ENCODE results near the gene ANKLE1.

Gene ANKLE1

GRCh38 chr19:17275441-17276175 lies 6.1 kb upstream of the ANKLE1 start:
- Histone ChIP-seq H3K27me3 (ENCODE audit: insufficient read depth, poor library complexity, severe bottlenecking) (no peaks in the 10 kb centered on the region), H3K36me3 (ENCODE audit: low read depth) (peaks cover 52% of the 10 kb centered on the region)

GRCh38 chr19:17279436-17279835 lies 2.3 kb upstream of the ANKLE1 start:
- DNase-seq (ENCODE audit: low spot score), result no peak

More at GRCh38 chr19:17275441-17276175, 6.1 kb upstream of the ANKLE1 start:
- ATAC-seq (ENCODE audit: low read depth) (no peak), DNase-seq (ENCODE audit: low spot score) (no peak)
- no peak for TF ChIP-seq CTCF (IDR thresholded peaks at IDR 0.05; ENCODE audit: poor library complexity, severe bottlenecking)
- H3K9me3 ChIP-seq (ENCODE audit: severe bottlenecking), result no peaks in the 10 kb centered on the region
- no peak overlapping the region for H3K27ac ChIP-seq (ENCODE audit: poor library complexity, severe bottlenecking)
- no peaks in the 10 kb centered on the region for H3K4me1 ChIP-seq (ENCODE audit: insufficient read depth, poor library complexity, severe bottlenecking)
- no peak overlapping the region for H3K4me3 ChIP-seq (ENCODE audit: severe bottlenecking)

GRCh38 chr19:17282488-17283125 lies 906 bp downstream of the ANKLE1 start:
- Histone ChIP-seq H3K9me3 (ENCODE audit: severe bottlenecking) (no peaks in the 10 kb centered on the region), H3K36me3 (ENCODE audit: low read depth) (peaks cover 3% of the 10 kb centered on the region; the same call in 1 of the 2 replicates), H3K4me3 (ENCODE audit: severe bottlenecking) (peak overlapping the region; percentile 31), H3K27ac (ENCODE audit: poor library complexity, severe bottlenecking) (no peak overlapping the region), H3K27me3 (ENCODE audit: insufficient read depth, poor library complexity, severe bottlenecking) (no peaks in the 10 kb centered on the region), H3K4me1 (ENCODE audit: insufficient read depth, poor library complexity, severe bottlenecking) (no peaks in the 10 kb centered on the region)
- ATAC-seq (ENCODE audit: low read depth), result peak; percentile 92
- TF ChIP-seq CTCF (IDR thresholded peaks at IDR 0.05; ENCODE audit: poor library complexity, severe bottlenecking), result peak; percentile 93
- DNase-seq (ENCODE audit: low spot score), result peak; percentile 83

More at GRCh38 chr19:17279436-17279835, 2.3 kb upstream of the ANKLE1 start:
- H3K4me3 ChIP-seq (ENCODE audit: severe bottlenecking), result no peak overlapping the region
- TF ChIP-seq CTCF (IDR thresholded peaks at IDR 0.05; ENCODE audit: poor library complexity, severe bottlenecking), result no peak
- peaks cover 28% of the 10 kb centered on the region for H3K36me3 ChIP-seq (ENCODE audit: low read depth)
- no peak for ATAC-seq (ENCODE audit: low read depth)
- no peaks in the 10 kb centered on the region for H3K9me3 ChIP-seq (ENCODE audit: severe bottlenecking)
- H3K4me1 ChIP-seq (ENCODE audit: insufficient read depth, poor library complexity, severe bottlenecking), result no peaks in the 10 kb centered on the region
- H3K27me3 ChIP-seq (ENCODE audit: insufficient read depth, poor library complexity, severe bottlenecking), result no peaks in the 10 kb centered on the region
- no peak overlapping the region for H3K27ac ChIP-seq (ENCODE audit: poor library complexity, severe bottlenecking)

GRCh38 chr19:17283504-17283996 lies 1.8 kb downstream of the ANKLE1 start:
- ATAC-seq (ENCODE audit: low read depth), result no peak
- no peak for DNase-seq (ENCODE audit: low spot score)
- H3K27ac ChIP-seq (ENCODE audit: poor library complexity, severe bottlenecking), result no peak overlapping the region
- no peaks in the 10 kb centered on the region for H3K36me3 ChIP-seq (ENCODE audit: low read depth)
- no peaks in the 10 kb centered on the region for H3K4me1 ChIP-seq (ENCODE audit: insufficient read depth, poor library complexity, severe bottlenecking)
- no peak overlapping the region for H3K4me3 ChIP-seq (ENCODE audit: severe bottlenecking)
- no peaks in the 10 kb centered on the region for H3K9me3 ChIP-seq (ENCODE audit: severe bottlenecking)
- no peaks in the 10 kb centered on the region for H3K27me3 ChIP-seq (ENCODE audit: insufficient read depth, poor library complexity, severe bottlenecking)
- TF ChIP-seq CTCF (IDR thresholded peaks at IDR 0.05; ENCODE audit: poor library complexity, severe bottlenecking), result no peak
